HG03378 (cell line): ENCODE results near the gene SCAF1.

Source experiments
- ATAC-seq: cut with Tn5 transposase; IDR thresholded peaks from one replicate; pipeline ENCODE4 v1.9.1; 2021; ENCODE audit warnings: mild to moderate bottlenecking, moderate library complexity; ENCODE audit not compliant: unreplicated experiment

The SCAF1 gene

DNA sequence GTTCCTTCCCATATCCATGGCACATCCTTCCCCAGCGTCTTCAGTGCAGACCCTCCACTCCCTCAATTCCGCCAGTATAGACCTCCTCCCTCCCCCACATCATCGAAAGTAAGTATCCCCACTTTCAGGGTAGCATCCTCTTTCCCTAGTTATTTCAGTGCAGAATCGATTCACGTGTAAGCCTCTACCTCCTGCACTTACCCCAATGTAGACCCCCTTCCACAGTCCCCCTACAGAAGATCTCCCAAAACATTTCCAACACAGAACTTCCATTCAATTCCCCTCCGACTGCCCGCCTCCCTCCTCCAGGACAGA is 23.0 kb downstream of the SCAF1 start:
- ATAC-seq, result no peak

DNA sequence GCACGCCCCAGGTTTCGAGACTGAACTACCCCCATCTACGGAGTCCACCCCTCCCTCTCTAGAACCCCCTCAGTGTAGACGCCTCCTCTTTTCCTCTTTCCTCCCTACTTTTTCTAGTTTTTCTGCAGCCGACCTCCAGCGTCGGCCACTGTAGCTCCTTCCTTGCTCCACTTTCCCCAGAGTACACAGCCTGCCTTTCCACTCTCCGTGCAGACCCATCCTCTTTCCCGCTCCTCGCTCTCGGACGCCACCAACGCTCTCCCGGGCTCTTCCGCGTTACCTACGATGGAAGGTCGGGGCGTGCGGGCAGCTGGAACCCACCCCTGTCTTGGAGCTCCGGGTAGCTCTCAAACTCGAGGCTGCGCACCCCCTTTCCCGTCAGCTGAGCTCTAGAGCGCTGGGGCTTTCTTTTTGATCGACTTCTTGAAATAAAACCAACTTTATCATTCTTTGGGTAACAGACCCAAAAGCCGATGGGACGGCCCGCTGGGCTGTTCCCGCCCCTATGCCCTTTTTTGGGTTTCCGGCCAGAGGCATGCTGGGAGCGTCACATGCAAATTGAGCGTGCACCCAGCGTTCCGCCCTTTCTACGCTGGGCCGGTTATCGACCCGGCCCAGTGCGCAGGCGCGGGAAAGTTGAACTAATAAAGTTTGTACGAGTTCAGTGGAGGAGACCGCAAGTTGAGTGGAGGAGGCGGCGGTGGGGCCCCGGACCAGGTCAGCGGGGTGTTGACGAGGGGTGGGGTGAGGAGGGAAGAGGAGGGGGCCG is 23.5 kb downstream of the SCAF1 start, which contains the start of the genes BCL2L12 and IRF3:
BCL2L12 (plus strand) TSS at position 583 of the 769 bp plus-strand sequence. CDS start 760 bp downstream, outside the sequence.
IRF3 (minus strand) TSS at position 507 of the 769 bp plus-strand sequence. CDS start 1,019 bp downstream, outside the sequence.
- peak; percentile 77 for ATAC-seq

DNA sequence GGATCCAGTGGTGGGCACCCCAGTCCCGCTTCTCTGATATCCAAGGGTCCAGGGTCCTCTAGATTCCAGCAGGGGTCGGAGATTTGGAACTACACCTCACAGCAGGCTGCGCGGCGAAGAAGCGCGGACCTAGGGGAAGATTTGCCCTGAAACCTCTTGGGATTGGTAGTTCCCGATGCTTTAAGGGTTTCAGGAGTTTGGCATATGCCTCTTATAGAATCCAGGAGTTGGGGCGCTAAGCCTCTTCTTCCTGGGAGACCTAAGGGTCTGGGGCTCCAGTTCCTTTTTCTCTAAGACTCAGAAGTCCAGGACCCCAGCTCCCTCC is 24.1 kb downstream of the SCAF1 start:
- no peak for ATAC-seq

DNA sequence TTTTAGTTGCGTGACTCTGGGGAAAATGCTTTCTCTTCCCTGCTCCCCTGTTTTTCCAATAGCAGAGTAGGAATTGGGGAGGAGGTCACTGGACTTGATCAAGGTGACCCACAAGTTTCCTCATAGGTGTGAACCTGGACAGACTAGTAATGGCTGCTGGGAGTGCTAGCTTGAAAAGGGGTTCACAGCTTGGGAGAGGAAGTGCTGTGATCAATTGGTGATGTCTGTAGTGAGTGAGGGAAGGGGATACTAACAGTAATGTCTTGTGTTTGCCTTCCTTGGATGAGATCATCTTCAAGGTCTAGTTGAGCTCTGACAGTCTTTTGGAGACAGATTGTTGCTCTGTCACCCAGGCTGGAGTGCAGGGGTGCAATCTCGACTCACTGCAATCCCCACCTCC is 25.5 kb downstream of the SCAF1 start:
- no peak for ATAC-seq

DNA sequence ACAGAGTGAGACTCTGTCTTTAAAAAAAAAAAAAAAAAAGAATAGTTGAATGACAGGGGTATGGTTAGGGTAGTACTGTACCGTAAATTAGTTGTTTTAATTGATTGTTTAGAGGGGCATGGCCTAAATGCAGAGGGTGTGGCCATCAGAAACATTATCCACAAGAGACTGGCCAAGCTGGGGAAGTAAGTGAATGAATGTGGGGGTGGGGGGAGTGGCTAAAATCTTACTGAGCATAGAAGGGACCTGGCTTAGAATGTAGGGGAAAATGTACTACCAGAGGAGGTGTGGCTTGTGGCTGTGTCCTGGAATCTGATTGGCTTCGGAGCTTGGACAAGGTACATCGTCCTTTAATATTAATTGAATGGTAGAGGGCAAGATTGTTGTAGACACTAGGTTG is 27.5 kb downstream of the SCAF1 start:
- no peak for ATAC-seq

DNA sequence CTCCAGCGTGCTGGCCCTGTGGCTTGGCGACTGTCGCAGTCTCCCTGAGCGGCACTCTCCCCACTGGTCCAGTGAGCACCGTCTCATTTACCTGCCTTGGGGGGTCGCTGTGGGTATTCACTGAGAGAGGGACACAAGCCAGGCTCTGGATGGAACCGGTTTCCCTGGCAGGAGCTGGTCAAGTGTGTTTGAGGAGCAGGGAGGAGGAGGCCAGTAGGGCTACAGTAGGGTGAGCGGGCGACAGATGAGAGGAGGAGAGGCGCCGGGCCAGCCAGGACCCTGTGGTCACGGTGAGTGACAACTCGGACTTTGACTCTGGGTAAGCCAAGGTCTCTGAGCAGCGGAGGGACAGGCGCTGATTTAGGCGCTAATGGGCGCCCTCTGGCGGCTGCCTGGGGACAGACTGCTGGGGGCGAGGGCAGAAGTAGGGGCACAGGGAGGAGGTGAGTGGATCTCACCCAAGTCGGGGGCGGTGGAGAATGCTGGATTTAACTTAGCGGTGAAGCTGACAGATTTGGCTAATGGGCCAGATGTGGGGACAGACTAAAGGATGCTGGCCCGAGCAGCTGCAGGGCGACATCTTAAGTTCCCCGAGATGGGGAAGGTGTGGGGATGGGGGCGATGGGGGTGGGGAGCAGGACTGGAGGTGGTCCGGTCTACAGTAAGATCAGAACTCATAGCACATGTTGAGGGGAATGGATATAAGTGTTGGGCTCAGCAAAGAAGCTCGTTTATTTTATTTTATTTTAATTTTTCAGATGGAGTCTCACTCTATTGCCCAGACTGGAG is 30.3 kb downstream of the SCAF1 start:
- no peak for ATAC-seq

DNA sequence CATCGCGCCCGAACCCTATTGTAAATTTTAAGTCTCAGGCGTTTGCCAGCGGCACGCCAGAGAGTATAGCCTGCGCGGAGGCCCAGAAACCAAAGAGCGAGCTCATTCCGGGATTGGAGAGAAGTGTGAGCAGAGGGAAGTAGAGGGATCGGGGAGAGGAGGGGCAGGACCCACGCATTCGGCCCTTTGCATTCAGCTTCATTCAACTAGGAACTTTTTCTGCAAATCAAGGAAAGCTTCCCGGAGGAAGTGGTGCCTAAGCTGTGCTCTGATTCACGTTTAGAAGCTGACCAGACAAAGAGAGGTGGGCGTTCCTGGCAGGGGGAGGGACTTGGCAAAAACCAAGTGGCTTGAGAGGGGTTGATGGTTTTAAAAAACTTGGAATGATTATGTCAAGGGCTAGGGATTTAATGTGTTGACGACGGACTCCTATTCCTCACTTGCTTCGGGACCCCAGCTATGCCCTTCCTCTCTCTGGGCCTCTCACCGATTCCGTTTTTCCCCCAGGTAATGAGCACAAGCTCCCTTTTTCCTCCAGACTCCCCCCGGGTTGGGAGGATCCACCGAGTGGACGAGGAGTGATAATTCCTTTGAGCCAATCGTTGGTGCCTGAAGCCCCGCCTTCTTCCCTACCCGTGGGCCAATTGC is 34.3 kb downstream of the SCAF1 start:
- ATAC-seq, result peak; percentile 54

DNA sequence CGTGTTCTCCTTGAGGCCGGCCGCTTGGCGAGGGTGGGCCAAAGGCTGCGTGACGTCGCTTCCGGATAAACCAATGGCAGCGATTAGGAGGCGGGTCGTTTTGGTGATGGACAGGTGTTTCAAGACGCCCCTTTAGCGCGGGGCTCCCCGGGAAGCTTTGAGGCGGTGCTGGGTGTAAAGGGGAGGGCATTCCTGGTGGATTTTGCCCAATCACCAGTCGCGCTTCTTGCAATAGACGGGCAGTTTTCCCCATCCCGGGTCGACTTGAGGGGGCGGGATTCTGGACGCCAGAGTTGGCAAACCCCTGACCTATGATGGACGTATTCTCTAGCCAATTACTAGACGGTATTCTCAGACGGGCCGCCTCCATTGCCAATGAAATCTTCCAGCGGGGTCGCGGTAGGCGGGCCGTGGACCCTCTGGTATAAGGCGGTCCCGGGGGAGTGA is 34.8 kb downstream of the SCAF1 start:
- no peak for ATAC-seq

DNA sequence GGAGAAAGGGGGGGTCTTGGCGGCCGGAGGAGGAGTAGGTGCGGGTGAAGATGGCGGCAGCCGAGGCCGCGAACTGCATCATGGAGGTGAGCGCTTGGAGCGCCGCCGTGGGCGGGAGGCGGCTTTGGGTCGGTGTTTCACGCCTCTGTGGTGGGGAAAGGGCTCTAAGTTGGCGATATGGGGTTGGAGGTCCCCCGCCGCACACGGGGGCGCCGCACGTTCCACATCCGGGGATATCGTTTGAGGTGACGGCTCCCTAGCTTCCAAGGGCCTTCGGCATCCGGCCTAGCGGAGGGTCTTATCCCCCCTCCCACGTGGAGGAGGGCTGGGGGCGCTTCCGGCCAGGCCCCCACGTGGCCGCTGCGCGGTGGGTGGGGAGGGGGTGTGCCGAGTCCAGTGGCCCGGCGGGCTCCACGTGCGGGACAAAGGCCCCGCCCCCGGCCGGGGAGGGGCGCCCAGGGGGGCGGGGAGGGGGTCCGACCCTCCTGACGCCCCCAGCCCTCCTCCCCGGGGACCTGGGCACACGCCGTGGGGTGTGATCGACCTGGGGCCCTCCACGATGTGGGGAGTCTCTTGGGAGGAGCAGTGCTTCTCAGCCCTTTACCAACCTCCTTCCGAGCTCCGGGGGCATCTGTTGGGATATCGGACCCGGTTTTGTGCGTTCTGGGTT is 35.4 kb downstream of the SCAF1 start, which contains the start of gene PRMT1:
PRMT1 (plus strand) TSS at position 41 of the 670 bp plus-strand sequence; CDS start at position 51, 10 bp downstream.
- no peak for ATAC-seq

DNA sequence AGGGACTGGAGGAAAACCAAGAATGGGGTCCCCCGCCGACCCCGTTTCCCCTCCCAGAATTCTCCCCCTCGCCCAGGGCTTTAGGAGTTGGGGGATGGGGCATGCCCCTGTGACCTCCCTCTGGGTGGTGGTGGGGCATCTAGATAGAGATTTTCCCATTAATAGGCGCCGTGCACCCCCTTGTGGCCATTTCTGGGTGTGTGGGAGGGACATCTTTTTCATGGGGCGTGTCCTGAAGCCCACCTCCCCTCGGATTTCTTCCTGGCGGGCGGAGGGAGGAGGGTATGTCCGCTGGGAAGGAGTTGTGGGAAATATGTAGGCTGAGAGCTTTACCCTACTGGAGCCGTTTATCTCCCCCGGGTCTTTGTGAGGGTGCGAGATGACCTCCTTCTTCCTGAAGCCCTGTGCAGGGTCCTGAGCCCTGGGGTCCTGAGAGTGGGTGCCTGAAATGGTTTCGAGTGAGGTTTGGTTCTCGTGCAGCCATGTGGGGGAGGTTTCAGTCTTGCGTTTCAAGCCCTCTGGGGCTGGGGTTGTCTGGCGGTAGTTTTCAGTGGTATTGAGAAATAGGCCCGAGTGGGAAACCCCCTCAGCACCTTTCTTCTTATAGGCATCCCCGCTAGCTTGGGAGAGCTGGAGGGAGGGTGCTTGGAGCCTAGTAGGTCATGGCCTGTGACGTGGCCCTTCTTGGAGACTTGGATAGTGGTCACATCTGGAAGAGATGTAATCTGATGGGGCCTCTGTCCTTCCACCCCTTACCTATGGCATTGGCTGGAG is 36.1 kb downstream of the SCAF1 start:
- ATAC-seq, result no peak

DNA sequence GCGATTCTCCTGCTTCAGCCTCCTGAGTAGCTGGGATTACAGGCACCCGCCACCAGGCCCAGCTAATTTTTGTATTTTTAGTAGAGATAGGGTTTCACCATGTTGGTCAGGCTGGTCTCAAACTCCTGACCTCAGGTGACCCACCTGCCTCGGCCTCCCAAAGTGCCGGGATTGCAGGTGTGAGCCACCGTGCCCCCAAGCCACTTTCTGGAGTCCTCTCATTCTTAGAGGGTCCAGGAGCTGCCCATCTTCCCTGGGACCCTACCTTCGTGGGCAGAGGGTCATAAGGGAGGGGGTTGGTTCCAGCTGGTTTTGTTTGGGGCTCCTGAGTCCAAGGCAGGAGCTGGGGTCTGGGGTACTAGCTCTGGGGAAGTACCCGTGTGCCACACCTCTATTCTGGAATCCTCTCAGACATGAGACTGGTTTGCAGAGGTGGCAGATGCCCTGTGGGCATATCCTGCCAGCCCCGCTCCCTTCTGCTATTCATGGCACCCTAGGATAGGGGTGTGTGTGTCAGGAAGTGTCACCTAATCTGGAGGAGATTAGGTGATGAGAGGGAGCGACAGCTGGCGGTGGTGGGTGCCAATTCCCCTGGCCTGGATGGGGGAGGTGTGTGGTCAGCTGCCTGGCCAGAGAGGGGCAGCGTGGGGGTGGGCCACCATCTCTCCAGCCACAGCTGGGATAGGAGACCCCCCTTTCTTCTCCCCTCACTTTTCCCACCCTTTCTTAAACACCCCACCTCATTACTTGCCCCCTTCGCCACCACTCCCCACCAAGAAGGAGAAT is 37.2 kb downstream of the SCAF1 start:
- ATAC-seq, result no peak

DNA sequence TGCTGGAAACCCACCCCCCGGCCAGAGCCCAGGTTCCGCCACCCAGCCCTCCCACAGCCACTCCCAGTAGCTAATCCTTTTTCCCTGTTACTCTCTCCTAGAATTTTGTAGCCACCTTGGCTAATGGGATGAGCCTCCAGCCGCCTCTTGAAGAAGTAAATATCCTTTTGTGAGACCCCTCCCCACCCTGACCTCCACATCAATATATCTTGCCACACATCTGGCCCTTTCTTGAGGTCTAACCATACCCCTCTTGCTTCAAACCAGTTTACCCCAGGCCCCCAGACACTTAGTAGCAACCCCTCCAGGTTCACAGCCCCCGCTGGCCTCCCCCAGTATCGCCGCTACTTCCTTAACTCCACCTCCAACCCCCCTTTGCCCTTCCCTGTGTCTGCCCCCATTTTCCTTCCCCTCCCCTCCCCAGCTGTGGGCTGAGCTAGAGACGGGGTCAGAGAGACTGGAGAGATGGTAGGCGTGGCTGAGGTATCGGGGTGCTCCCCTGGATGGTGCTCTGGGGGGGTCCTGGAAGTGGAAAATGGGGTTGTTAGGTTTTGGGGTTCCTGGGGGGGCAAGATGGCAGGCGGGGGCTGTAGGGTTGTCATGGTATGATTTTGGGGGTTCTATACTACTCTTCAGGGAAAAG is 37.9 kb downstream of the SCAF1 start:
- no peak for ATAC-seq

DNA sequence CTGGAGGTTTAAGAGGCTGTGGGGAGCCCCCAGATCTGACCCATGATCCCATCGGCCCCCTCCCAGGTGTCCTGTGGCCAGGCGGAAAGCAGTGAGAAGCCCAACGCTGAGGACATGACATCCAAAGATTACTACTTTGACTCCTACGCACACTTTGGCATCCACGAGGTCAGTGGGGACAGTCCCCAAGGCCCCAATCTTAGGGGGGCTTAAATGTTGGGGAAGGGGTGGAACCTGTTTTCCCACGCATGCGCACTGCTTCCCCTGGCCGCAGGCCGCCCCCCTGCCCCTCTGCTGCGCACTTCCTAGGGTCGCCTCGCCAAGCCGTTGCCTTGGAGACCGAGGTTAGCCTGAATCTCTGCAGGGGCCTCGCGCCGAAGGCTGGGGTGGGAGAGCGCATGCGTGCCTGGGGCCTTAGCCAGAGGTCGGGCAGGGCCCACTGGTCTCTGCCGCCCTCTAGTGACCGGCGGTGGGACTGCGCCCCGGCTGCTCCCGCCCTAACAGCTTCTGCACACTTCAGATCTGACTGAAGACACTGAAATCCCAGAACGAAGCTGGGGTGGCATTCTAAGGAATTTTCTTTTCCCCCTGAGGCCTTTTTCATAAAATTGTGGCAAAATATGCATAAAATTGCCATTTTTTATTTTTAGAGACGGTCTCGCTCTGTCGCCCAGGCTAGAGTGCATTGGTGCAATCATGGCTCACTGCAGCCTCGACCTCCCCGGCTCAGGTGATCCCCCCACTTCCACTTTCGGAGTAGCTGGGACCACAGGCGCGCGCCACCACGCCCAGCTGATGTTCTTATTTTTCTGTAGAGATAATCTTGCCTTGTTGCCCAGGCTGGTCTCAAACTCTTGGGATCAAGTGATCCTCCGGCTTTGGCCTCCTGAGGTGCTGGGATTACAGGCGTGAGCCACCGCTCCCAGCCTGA is 38.7 kb downstream of the SCAF1 start:
- no peak for ATAC-seq

DNA sequence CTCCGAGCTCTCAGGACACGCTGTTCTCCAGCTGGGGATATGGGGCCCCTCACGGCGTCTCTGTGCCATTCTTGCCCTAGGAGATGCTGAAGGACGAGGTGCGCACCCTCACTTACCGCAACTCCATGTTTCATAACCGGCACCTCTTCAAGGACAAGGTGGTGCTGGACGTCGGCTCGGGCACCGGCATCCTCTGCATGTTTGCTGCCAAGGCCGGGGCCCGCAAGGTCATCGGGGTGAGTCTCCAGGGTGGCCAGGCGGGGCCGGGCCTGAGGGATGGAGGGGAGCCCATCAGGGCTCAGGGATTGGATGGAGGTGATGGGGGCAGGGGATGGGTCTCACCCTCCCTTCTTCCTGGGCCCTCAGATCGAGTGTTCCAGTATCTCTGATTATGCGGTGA is 39.8 kb downstream of the SCAF1 start:
- no peak for ATAC-seq

DNA sequence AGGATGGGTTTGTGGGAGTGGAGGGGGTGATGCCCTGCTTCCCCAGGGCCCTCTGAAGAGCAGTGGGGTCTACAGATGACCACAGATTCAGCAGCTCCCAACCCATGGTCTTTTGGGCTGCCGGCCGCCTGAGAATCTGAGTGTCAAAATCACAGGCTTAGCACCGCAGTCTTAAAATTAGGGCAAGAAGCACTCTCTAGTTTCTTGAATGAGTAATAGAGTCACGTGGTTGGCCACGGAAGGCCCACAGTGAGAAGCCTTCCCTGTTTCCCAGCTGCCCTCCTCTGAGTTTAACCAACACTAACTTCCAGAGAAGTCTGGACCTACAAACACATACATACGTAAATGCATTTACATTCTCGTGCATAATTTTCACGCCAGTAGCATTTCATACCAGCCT is 40.3 kb downstream of the SCAF1 start:
- ATAC-seq, result no peak

DNA sequence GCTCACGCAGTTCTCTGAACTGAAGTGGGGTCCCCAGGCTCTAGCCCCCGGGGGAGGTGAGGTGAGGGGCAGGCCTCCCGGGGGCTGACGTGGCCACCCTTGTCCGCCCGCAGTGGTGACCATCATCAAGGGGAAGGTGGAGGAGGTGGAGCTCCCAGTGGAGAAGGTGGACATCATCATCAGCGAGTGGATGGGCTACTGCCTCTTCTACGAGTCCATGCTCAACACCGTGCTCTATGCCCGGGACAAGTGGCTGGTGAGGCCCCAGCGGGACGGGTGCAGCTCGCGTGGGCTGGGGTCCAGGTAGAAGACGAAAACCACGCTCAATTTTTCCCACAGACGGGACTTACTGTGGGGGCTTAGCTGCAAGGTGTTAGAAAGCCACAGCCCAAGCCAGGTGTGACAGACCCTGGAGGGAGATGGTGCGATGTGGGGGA is 41.8 kb downstream of the SCAF1 start:
- ATAC-seq, result no peak

DNA sequence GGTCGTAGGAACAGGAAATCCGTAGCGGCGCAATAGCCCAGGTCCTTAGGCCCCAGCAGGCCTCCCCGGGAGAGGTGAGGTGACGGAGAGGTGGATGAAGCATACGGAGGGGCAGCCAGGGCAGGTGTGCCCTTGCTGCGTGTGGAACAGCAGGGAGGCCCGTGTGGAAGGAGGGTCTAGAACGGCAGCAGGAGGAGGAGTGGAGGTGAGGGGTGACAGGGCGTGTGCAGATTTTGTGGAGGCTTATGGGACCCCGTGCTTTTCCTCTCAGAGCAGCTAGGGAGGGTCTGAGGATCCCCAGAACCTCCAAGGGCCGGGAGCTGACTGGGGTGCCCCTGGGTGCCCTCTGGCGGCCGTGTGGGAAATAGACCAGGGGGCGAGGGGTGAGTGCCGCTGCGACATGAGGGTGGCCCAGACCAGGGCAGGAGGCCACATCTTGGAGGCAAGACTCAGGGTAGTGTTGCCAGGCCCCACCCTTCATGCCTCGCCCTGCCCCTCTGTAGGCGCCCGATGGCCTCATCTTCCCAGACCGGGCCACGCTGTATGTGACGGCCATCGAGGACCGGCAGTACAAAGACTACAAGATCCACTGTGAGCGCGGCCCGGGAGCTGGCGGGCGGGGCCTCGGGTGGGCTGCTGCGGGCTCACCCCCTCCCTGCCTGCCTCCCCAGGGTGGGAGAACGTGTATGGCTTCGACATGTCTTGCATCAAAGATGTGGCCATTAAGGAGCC is 42.4 kb downstream of the SCAF1 start:
- no peak for ATAC-seq
